A673 (cell line): ENCODE data around the gene PFN3. TPM values are rescaled to one million over a fixed set of nuclear protein-coding genes. Genes with fewer than 3 reads are reported as not detected.

Experiments
- BruUV-seq: library from RNA; stranded (reverse); fragments of 400-500 nt; replicated peaks from 2 replicates; lab custom pipeline; 2021; lab: Mats Ljungman, UMichigan
- CTCF ChIA-PET: fragments of 300-600 bp; sonication (Branson Sonifier 250); formaldehyde crosslinking; loops from one replicate; lab custom pipeline; 2022; ENCODE audit warnings: antibody characterized with exemption; lab: Charles Lee
- POLR2A ChIA-PET: fragments of 300-600 bp; sonication (Branson Sonifier 250); formaldehyde crosslinking; loops from one replicate; lab custom pipeline; 2022; ENCODE audit warnings: antibody characterized with exemption; ENCODE audit not compliant: low non-redundant PET; lab: Charles Lee
- DNase-seq: peaks from one replicate; pipeline ENCODE4 v3.0.0-alpha.2; 2015; ENCODE audit warnings: low spot score
- H3K27ac ChIP-seq: fragments of 200-600 bp; sonication (generic); 2 replicates; pipeline ENCODE4 v1.5.1; 2016; ENCODE audit warnings: mixed run types, low read depth, mild to moderate bottlenecking, mixed read lengths, antibody characterized with exemption, low read length; ENCODE audit not compliant: poor library complexity, severe bottlenecking
- H3K27me3 ChIP-seq: fragments of 200-600 bp; sonication (generic); replicated peaks from 2 replicates; pipeline ENCODE4 v1.6.1; 2017; ENCODE audit warnings: mixed run types, low read depth, mild to moderate bottlenecking, mixed read lengths, antibody characterized with exemption, low read length; ENCODE audit not compliant: insufficient read depth, poor library complexity
- H3K36me3 ChIP-seq: fragments of 200-600 bp; sonication (generic); 2 replicates; pipeline ENCODE4 v1.6.1; 2016; ENCODE audit warnings: mixed run types, mild to moderate bottlenecking, mixed read lengths, antibody characterized with exemption, low read length; ENCODE audit not compliant: insufficient read depth, poor library complexity, severe bottlenecking
- H3K4me1 ChIP-seq: fragments of 200-600 bp; sonication (generic); 2 replicates; pipeline ENCODE4 v1.6.1; 2017; ENCODE audit warnings: mixed run types, mild to moderate bottlenecking, mixed read lengths, antibody characterized with exemption, low read length; ENCODE audit not compliant: insufficient read depth, poor library complexity, severe bottlenecking
- H3K4me3 ChIP-seq: fragments of 200-600 bp; sonication (generic); 2 replicates; pipeline ENCODE4 v1.5.1; 2016; ENCODE audit warnings: low read depth, mixed run types, mild to moderate bottlenecking, mixed read lengths, low read length; ENCODE audit not compliant: poor library complexity, severe bottlenecking
- H3K9me3 ChIP-seq: fragments of 200-600 bp; sonication (generic); 2 replicates; pipeline ENCODE4 v1.6.1; 2016; ENCODE audit warnings: mixed run types, low read depth, mild to moderate bottlenecking, mixed read lengths, antibody characterized with exemption, low read length; ENCODE audit not compliant: poor library complexity, severe bottlenecking
- EZH2 ChIP-seq: fragments of 200-600 bp; sonication (generic); IDR thresholded peaks from 2 replicates; pipeline ENCODE4 v1.6.1; 2017; ENCODE audit warnings: borderline replicate concordance, low read depth, mild to moderate bottlenecking, mixed read lengths, antibody characterized with exemption, low read length; ENCODE audit not compliant: poor library complexity, severe bottlenecking
- intact Hi-C: fragments of 100-400 bp; cut with micrococcal nuclease; formaldehyde crosslinking; loops from one replicate; pipeline ENCODE4 v1.10.0; 2022; ENCODE audit not compliant: unreplicated experiment
- total RNA-seq: library from RNA; stranded (reverse); gene quantifications from 2 replicates; pipeline ENCODE4 v1.2.3, GENCODE V29; 2021
- TF ChIP-seq, protein P1 (sequence below): fragments of 300-800, 200-600 bp; sonication (generic); conservative IDR thresholded peaks from 2 replicates; pipeline ENCODE4 v1.5.1; 2017; ENCODE audit warnings: low read depth, mild to moderate bottlenecking, antibody characterized with exemption, low read length, moderate library complexity, mixed read lengths

PFN3 gene
- total RNA-seq, 1 experiment from 2014 or later: not detected

GRCh38 chr5:177445917-177446199 is 45.4 kb upstream of the PFN3 start:
- ChIA-PET CTCF (interaction anchor here (0.8 kb wide), 1 partner anchor 873 kb away, joined by 5 read pairs; no protein-coding TSS in a partner anchor), POLR2A (no interaction called here)
- Histone ChIP-seq H3K4me1 (peaks cover 4% of the 10 kb centered on the region), H3K27me3 (no peaks in the 10 kb centered on the region), H3K27ac (peak overlapping the region; percentile 16), H3K36me3 (no peaks in the 10 kb centered on the region), H3K9me3 (no peaks in the 10 kb centered on the region), H3K4me3 (peak overlapping the region; percentile 66)
- no peak for DNase-seq
- no TSS peak for BruUV-seq
- TF ChIP-seq, protein P1, sequence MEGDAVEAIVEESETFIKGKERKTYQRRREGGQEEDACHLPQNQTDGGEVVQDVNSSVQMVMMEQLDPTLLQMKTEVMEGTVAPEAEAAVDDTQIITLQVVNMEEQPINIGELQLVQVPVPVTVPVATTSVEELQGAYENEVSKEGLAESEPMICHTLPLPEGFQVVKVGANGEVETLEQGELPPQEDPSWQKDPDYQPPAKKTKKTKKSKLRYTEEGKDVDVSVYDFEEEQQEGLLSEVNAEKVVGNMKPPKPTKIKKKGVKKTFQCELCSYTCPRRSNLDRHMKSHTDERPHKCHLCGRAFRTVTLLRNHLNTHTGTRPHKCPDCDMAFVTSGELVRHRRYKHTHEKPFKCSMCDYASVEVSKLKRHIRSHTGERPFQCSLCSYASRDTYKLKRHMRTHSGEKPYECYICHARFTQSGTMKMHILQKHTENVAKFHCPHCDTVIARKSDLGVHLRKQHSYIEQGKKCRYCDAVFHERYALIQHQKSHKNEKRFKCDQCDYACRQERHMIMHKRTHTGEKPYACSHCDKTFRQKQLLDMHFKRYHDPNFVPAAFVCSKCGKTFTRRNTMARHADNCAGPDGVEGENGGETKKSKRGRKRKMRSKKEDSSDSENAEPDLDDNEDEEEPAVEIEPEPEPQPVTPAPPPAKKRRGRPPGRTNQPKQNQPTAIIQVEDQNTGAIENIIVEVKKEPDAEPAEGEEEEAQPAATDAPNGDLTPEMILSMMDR: no peak
- no peak for TF ChIP-seq EZH2
- intact Hi-C loops: no loop called here

GRCh38 chr5:177445052-177445916 is 44.8 kb upstream of the PFN3 start:
- intact Hi-C loops: no loop called here
- TF ChIP-seq, protein P1: no peak
- TF ChIP-seq EZH2: no peak
- no TSS peak for BruUV-seq
- POLR2A ChIA-PET: interaction anchor here (0.6 kb wide), 1 partner anchor 36 kb away, joined by 13 read pairs; no protein-coding TSS in a partner anchor
- no peak for DNase-seq
- Histone ChIP-seq H3K36me3 (no peaks in the 10 kb centered on the region), H3K4me1 (peaks cover 4% of the 10 kb centered on the region), H3K4me3 (no peak overlapping the region), H3K27ac (no peak overlapping the region), H3K27me3 (no peaks in the 10 kb centered on the region), H3K9me3 (no peaks in the 10 kb centered on the region)
- CTCF ChIA-PET: interaction anchor here (0.8 kb wide), 1 partner anchor 872 kb away, joined by 5 read pairs; no protein-coding TSS in a partner anchor

- no peaks in the 10 kb centered on the region for H3K9me3 ChIP-seq
- no peaks in the 10 kb centered on the region for H3K27me3 ChIP-seq
- H3K27ac ChIP-seq: no peak overlapping the region
- no peak overlapping the region for H3K4me3 ChIP-seq
- H3K36me3 ChIP-seq: no peaks in the 10 kb centered on the region
- TF ChIP-seq, protein P1: no peak
- TF ChIP-seq EZH2: no peak
- BruUV-seq: no TSS peak
- DNase-seq: no peak
- H3K4me1 ChIP-seq: peaks cover 4% of the 10 kb centered on the region
- ChIA-PET CTCF (interaction anchor here (0.6 kb wide), 1 partner anchor 630 kb away, joined by 3 read pairs; no protein-coding TSS in a partner anchor), POLR2A (interaction anchor here (0.6 kb wide), 1 partner anchor 37 kb away, joined by 13 read pairs; no protein-coding TSS in a partner anchor)
- intact Hi-C loops: no loop called here
Measured at GRCh38 chr5:177444106-177445051, 43.9 kb upstream of the PFN3 start.
